Activated CD4-positive, alpha-beta T cell treated with anti-CD3 and anti-CD28 coated beads for 36 hours (primary cell): ENCODE data around the gene CBR1. TPM values are rescaled to one million over a fixed set of nuclear protein-coding genes. Genes with fewer than 3 reads are reported as not detected.

Experiments
- ATAC-seq: fragments of 200-7000 bp; cut with Tn5 transposase; one replicate; pipeline ENCODE4 v1.10.0; 2021; ENCODE audit warnings: mild to moderate bottlenecking, moderate library complexity
- CTCF ChIA-PET: fragments of 350-600 bp; sonication (Branson Sonifier 250); formaldehyde crosslinking; loops from one replicate; lab custom pipeline; 2021; ENCODE audit warnings: antibody characterized with exemption; lab: Charles Lee
- POLR2A ChIA-PET: fragments of 350-600 bp; sonication (Branson Sonifier 250); formaldehyde crosslinking; loops from one replicate; lab custom pipeline; 2021; ENCODE audit warnings: antibody characterized with exemption, inconsistent platforms; lab: Charles Lee
- DNase-seq: peaks from one replicate; pipeline ENCODE4 v3.0.0-alpha.2; 2020
- H3K27ac Mint-ChIP-seq: one replicate; pipeline ENCODE4 v1.8.0; 2021; ENCODE audit warnings: mixed read lengths
- H3K27me3 Mint-ChIP-seq: one replicate; pipeline ENCODE4 v1.8.0; 2021; ENCODE audit warnings: mixed read lengths
- H3K36me3 Mint-ChIP-seq: one replicate; pipeline ENCODE4 v1.8.0; 2021; ENCODE audit warnings: low read depth, mixed read lengths
- H3K4me1 Mint-ChIP-seq: one replicate; pipeline ENCODE4 v1.8.0; 2021; ENCODE audit warnings: mixed read lengths
- H3K4me3 Mint-ChIP-seq: one replicate; pipeline ENCODE4 v1.8.0; 2021; ENCODE audit warnings: mild to moderate bottlenecking, moderate library complexity, mixed read lengths
- H3K9me3 Mint-ChIP-seq: one replicate; pipeline ENCODE4 v1.8.0; 2021; ENCODE audit warnings: low read depth, mixed read lengths
- intact Hi-C, 2 experiments: fragments of 100-400 bp; cut with DNase I in 1 of 2; cut with micrococcal nuclease in 1 of 2; formaldehyde crosslinking; loops; one replicate each; pipeline versions ENCODE4 v1.14.2 to v1.15.1; 2022 to 2024; cut with DNase I, micrococcal nuclease
- total RNA-seq, 2 experiments: library from RNA; stranded (reverse); gene quantifications; one replicate each; pipeline ENCODE4 v1.2.3, GENCODE V29; 2021

CBR1 gene
- total RNA-seq, 2 experiments from 2014 or later = 48.6 to 54.1 TPM

DNA sequence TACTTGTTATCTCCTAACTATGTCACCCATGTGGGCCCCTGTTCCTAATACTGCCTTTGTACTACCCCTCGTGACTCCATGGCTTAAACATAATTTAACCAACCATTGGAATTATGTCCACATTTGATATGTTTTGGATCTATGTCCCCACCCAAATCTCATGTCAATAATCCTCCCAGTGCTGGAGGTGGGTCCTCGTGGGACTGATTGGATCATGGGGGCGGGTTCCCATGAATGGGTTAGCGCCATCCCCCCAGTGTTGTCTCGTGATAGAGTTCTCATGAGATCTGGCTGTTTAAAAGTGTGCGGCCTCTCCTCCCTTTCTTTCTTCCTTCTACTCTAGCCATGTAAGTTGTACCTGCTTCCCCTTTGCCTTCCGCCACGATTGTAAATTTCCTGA is 9.8 kb downstream of the CBR1 start:
- Mint-ChIP-seq H3K9me3 (no peaks in the 10 kb centered on the region), H3K4me1 (peaks cover 34% of the 10 kb centered on the region), H3K27ac (peak overlapping the region; percentile 96), H3K4me3 (peak overlapping the region; percentile 64), H3K36me3 (no peaks in the 10 kb centered on the region), H3K27me3 (no peaks in the 10 kb centered on the region)
- no peak for DNase-seq
- ChIA-PET POLR2A (interaction anchor here (1.5 kb wide), 1 partner anchor 20 kb away, joined by 5 read pairs; the partner anchor contains the start of gene SETD4), CTCF (interaction anchor here (1.3 to 2.2 kb wide), 2 partner anchors 33 to 40 kb away, joined by 3 to 10 read pairs; no protein-coding TSS in a partner anchor)
- intact Hi-C loops = loop anchor here (1.0 to 2.0 kb wide), 2 partner anchors 19 to 25 kb away; partner anchors contain the start of gene SETD4 (in 2 of the 2)
- no peak for ATAC-seq

DNA sequence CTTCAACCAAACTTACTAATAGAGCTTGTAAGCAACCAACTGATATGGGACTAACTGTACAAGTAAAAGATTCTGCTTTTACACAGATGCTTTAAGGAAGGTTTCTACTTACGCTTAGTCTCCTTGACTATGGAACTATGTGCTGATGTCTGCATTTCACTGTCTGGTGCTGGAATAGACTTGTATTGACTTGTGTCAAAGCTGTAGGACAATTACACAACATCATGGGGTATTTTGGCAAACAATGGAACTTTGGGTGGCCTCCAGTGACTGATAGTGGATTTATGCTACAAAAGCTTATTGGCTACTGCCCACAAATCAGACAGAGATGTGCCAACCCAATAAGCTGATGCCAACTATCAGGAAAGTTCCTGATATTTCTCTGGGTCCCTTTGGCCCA is 10.6 kb downstream of the CBR1 start:
- intact Hi-C loops = no loop called here
- ChIA-PET CTCF (interaction anchor here (0.7 to 1.3 kb wide), 5 partner anchors 11 to 39 kb away, joined by 3 to 4 read pairs (median 3); partner anchors contain the start of gene CBR1), POLR2A (interaction anchor here (0.6 kb wide), 1 partner anchor 49 kb away, joined by 9 read pairs; no protein-coding TSS in a partner anchor)
- Mint-ChIP-seq H3K27ac (peak overlapping the region; percentile 96), H3K27me3 (no peaks in the 10 kb centered on the region), H3K4me3 (no peak overlapping the region), H3K9me3 (no peaks in the 10 kb centered on the region), H3K4me1 (peaks cover 32% of the 10 kb centered on the region), H3K36me3 (no peaks in the 10 kb centered on the region)
- DNase-seq (no peak), ATAC-seq (no peak)

DNA sequence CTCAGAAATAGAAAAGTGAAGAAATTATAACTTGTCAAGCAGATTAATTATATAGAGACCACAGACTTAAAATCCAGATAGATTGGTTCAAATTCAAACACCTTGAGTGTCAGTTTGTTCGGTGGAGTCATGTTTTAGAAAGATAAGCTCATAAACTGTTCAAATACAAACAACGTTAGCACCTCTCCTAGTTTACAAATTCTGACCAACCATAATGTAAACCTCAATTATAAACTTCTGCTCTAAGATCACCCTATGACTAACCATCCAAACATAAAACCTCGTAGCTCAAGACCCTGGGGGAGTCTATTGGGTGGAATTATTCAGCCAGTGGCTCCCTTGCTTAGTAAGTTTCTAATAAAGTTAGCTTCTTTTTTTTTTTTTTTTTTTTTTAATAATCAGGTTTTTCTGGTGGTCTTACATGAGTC is 12.4 kb downstream of the CBR1 start:
- Mint-ChIP-seq H3K4me1 (peaks cover 20% of the 10 kb centered on the region), H3K27me3 (no peaks in the 10 kb centered on the region), H3K27ac (no peak overlapping the region), H3K9me3 (no peaks in the 10 kb centered on the region), H3K4me3 (no peak overlapping the region), H3K36me3 (no peaks in the 10 kb centered on the region)
- ATAC-seq (no peak), DNase-seq (no peak)
- POLR2A ChIA-PET = no interaction called here
- CTCF ChIA-PET = interaction anchor here (0.6 to 0.7 kb wide), 4 partner anchors 21 to 326 kb away, joined by 3 to 4 read pairs (median 3); no protein-coding TSS in a partner anchor
- intact Hi-C loops = no loop called here

DNA sequence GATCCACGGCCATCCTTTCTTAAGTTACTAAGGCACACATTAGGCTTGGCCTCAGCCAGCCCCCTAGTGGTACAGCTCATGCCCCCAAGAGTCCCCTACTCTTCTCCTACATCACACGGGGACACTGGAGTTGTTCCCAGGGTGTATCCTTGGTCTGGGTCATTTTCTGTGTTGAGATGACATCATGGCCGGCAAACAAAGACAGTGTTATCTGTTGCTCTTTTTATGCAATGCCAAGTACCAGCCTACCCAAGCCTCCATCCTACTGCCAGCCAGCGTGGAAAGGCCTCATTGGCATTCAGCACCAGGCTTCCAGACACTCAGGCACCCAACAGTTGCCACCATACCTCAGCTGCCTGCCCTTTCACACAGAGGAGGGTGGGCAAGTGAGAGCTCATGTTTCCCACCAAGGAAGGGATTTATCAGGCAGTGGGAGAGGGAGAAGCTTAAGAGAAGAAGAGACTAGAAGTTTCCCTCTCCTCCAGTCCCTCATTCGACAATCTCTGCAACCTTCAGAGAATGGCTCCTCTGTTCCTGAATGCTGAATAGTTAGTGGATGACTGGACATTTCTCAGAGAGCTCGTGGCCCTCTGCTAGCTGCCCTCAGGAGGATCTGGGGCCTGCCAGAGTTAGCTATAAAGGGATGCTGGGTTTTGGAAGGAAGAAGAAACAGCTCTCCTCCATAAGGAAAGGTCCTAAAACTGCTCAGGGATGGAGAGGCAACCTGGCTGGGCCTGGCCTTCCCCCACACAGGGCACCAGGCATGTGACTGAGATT is 17.7 kb downstream of the CBR1 start:
- Mint-ChIP-seq H3K36me3 (no peaks in the 10 kb centered on the region), H3K4me1 (peaks cover 2% of the 10 kb centered on the region), H3K27ac (no peak overlapping the region), H3K9me3 (no peaks in the 10 kb centered on the region), H3K4me3 (no peak overlapping the region), H3K27me3 (no peaks in the 10 kb centered on the region)
- ATAC-seq (no peak), DNase-seq (no peak)
- intact Hi-C loops = no loop called here
- POLR2A ChIA-PET = no interaction called here
- CTCF ChIA-PET = interaction anchor here (1.3 to 2.7 kb wide), 3 partner anchors 9 to 25 kb away, joined by 3 to 11 read pairs (median 4); no protein-coding TSS in a partner anchor

DNA sequence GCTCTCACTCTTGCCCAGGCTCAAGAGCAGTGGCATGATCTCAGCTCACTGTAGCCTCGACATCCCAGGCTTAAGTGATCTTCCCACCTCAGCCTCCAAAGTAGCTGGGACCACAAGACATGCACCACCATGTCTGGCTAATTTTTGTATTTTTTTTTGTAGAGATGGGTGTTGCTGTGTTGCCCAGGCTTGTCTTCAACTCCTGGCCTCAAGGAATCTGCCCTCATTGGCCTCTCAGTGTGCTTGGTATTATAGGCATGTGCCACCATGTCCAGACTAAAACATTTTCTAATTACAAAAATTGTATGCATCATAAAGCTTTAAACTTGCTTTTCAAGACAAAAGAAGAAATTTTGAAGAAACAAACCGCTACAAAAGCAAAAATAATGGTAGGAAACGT is 20.1 kb downstream of the CBR1 start:
- no peak for ATAC-seq
- peaks cover 2% of the 10 kb centered on the region for H3K4me1 Mint-ChIP-seq
- intact Hi-C loops = no loop called here
- no peak overlapping the region for H3K4me3 Mint-ChIP-seq
- H3K36me3 Mint-ChIP-seq = peaks cover 5% of the 10 kb centered on the region
- POLR2A ChIA-PET = no interaction called here
- CTCF ChIA-PET = interaction anchor here (0.6 to 0.7 kb wide), 2 partner anchors 35 to 94 kb away, joined by 3 read pairs; no protein-coding TSS in a partner anchor
- peaks cover 5% of the 10 kb centered on the region for H3K27me3 Mint-ChIP-seq
- peaks cover 9% of the 10 kb centered on the region for H3K9me3 Mint-ChIP-seq
- DNase-seq = no peak
- H3K27ac Mint-ChIP-seq = no peak overlapping the region

DNA sequence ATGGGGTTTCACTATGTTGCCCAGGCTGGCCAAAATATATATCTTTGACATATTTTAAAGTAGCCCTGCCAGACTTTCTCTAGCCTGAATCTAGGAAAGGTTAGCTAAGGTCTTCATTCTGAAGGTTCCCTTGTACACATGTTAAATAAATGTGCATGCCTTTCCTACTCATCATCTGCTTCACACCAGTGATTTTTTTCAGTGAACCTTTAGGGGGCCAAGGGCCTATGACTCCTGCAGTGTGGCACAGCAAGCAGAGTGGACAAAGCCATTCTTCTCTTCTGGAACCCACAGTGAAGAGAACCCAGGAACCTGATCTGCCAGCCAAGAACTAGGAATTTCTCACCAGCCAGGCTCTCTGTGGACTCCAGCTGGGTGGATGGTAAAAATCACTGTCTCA is 22.9 kb downstream of the CBR1 start:
- DNase-seq = no peak
- H3K9me3 Mint-ChIP-seq = peaks cover 9% of the 10 kb centered on the region
- no peak overlapping the region for H3K27ac Mint-ChIP-seq
- ChIA-PET CTCF (interaction anchor here (0.6 kb wide), 1 partner anchor 111 kb away, joined by 3 read pairs; no protein-coding TSS in a partner anchor), POLR2A (no interaction called here)
- H3K4me1 Mint-ChIP-seq = no peaks in the 10 kb centered on the region
- intact Hi-C loops = no loop called here
- H3K36me3 Mint-ChIP-seq = peaks cover 5% of the 10 kb centered on the region
- peaks cover 7% of the 10 kb centered on the region for H3K27me3 Mint-ChIP-seq
- no peak overlapping the region for H3K4me3 Mint-ChIP-seq
- no peak for ATAC-seq

DNA sequence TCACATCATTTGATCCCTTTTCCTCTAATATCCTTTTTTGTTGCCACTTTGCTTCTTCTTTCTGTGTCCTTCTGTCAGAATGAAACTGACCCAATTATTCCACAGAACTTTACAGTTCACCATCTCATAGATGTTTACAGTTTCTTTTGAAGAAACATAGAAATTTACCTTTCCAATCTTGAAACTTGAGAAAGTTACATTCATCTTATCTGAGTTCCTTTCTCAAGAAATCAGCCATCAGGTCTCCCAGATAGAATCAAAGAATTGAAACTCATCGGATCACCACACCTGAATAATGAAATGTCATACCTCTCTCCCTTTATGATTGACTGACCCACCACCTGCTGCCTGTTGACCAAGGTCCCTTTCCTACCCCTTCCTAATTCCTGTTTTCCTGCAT is 23.7 kb downstream of the CBR1 start:
- no peak overlapping the region for H3K4me3 Mint-ChIP-seq
- intact Hi-C loops = no loop called here
- H3K4me1 Mint-ChIP-seq = peaks cover 2% of the 10 kb centered on the region
- DNase-seq = no peak
- H3K9me3 Mint-ChIP-seq = peaks cover 9% of the 10 kb centered on the region
- POLR2A ChIA-PET = no interaction called here
- ATAC-seq = no peak
- H3K27me3 Mint-ChIP-seq = peaks cover 7% of the 10 kb centered on the region
- H3K27ac Mint-ChIP-seq = no peak overlapping the region
- peaks cover 5% of the 10 kb centered on the region for H3K36me3 Mint-ChIP-seq
- CTCF ChIA-PET = no interaction called here

DNA sequence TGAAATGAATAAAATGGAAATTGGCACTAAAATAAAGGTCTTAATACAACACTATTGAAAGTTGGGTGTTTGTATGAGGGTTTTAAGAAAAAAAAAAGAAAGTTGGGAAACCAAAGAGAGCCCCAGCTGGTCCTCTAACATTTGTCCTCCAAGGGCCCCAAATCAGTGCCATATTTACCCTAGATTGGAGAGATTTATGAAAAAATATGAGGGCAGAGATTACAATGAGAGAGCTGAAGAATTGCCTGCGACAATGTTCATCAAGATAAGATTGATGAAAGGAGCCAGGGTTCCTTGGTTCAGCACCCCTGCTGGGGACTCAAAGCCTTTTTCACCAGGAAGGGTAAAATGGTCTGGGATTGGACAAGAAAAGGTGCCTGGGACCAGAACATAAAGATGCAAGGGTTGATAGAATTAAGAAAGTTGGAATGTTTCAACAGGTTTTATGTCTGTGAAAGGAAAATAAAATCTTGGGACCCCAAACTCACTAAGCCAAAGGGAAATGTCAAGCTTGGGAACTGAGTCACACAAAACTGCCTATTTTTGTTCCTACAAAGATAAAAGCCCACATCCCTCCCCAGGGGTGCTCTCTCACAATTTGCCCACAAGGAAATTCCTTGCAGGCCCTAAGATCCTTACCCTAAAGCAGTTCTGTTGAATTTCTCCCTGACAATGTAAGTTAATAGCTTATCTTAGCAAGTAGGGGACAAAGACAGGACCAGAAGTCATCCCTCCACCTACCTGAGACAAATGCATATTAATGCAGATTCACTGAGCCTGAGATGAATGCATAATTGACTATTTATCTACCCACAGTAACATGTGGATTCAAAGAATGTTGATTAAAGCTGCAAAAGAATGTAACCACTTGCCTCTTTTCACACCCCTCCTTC is 26.8 kb downstream of the CBR1 start:
- ChIA-PET POLR2A (no interaction called here), CTCF (interaction anchor here (0.6 to 1.2 kb wide), 2 partner anchors 9 to 13 kb away, joined by 3 to 4 read pairs; no protein-coding TSS in a partner anchor)
- H3K4me3 Mint-ChIP-seq = no peak overlapping the region
- H3K36me3 Mint-ChIP-seq = peaks cover 5% of the 10 kb centered on the region
- ATAC-seq (no peak), DNase-seq (no peak)
- H3K4me1 Mint-ChIP-seq = peaks cover 4% of the 10 kb centered on the region
- peaks cover 9% of the 10 kb centered on the region for H3K27me3 Mint-ChIP-seq
- intact Hi-C loops = no loop called here
- H3K27ac Mint-ChIP-seq = no peak overlapping the region
- peaks cover 9% of the 10 kb centered on the region for H3K9me3 Mint-ChIP-seq

DNA sequence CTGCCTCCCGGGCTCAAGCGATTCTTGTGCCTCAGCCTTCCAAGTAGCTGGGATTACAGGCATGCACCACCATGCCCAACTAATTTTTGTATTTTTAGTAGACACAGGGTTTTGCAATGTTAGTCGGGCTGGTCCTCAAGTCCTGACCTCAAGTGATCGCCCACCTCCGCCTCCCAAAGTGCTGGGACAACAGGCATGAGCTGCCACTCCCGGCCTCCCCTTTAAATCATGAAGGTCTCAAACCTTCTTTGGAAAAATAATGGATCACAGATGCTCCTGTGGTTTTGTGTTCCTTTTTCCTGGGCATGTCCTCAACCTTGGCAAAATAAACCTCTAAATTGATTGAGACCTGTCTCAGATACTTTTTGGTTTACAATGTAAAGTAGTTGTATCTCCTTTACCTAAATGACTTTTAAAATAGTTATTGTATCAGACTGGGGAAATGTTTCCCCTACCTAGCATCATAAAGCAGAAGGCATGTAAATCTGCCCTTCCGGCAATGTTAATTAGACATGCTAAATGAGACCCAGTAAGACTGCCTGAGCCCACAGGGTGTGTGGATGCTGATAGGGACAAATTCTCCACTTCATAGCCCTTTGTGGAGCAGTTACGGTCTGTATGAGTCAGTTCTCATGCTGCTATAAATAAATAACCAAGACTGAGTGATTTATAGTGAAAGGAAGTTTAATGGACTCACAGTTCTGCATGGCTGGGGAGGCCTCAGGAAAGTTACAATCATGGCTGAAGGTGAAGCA is 27.8 kb downstream of the CBR1 start:
- ATAC-seq = peak; percentile 76
- H3K36me3 Mint-ChIP-seq = peaks cover 5% of the 10 kb centered on the region
- H3K27ac Mint-ChIP-seq = no peak overlapping the region
- intact Hi-C loops = no loop called here
- H3K4me1 Mint-ChIP-seq = peaks cover 4% of the 10 kb centered on the region
- peaks cover 9% of the 10 kb centered on the region for H3K27me3 Mint-ChIP-seq
- POLR2A ChIA-PET = no interaction called here
- H3K4me3 Mint-ChIP-seq = no peak overlapping the region
- H3K9me3 Mint-ChIP-seq = peaks cover 9% of the 10 kb centered on the region
- no peak for DNase-seq
- CTCF ChIA-PET = interaction anchor here (0.5 to 1.2 kb wide), 2 partner anchors 10 to 26 kb away, joined by 3 to 4 read pairs; no protein-coding TSS in a partner anchor

DNA sequence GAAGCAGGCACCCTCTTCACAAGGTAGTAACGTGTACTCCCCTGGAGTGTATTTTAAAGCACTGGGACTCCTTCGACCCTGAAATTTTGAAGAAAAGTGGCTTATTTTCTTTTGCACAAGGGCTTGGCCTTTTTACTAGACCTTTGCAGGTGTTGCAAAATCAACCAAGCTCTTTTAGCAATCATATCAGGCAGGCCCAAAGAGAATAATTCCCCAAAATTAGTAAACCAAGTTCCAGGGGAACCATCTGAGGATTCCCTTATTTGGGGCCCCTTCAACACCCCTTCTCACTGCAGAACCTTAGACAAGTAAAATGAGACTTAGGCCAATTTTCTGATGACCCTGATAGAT is 28.3 kb downstream of the CBR1 start:
- no peak for ATAC-seq
- intact Hi-C loops = no loop called here
- ChIA-PET CTCF (interaction anchor here (0.5 to 0.8 kb wide), 2 partner anchors 10 to 25 kb away, joined by 3 read pairs; no protein-coding TSS in a partner anchor), POLR2A (no interaction called here)
- H3K36me3 Mint-ChIP-seq = peaks cover 5% of the 10 kb centered on the region
- peaks cover 9% of the 10 kb centered on the region for H3K27me3 Mint-ChIP-seq
- DNase-seq = no peak
- H3K4me3 Mint-ChIP-seq = no peak overlapping the region
- no peak overlapping the region for H3K27ac Mint-ChIP-seq
- H3K4me1 Mint-ChIP-seq = peaks cover 4% of the 10 kb centered on the region
- H3K9me3 Mint-ChIP-seq = peaks cover 7% of the 10 kb centered on the region
